Hepatocyte (in vitro differentiated cells): Measurements from ENCODE around the gene C17orf78. TPM values are rescaled to one million over a fixed set of nuclear protein-coding genes. Genes with fewer than 3 reads are reported as not detected.

ENCODE experiments used
- DNase-seq: peaks from one replicate; pipeline ENCODE4 v3.0.0-alpha.2; 2016; ENCODE audit warnings: low spot score
- H2AFZ ChIP-seq: fragments of 200-600 bp; sonication (generic); 2 replicates; pipeline ENCODE4 v1.6.0; 2016; ENCODE audit warnings: antibody characterized with exemption, mild to moderate bottlenecking
- H3K27ac ChIP-seq: fragments of 200-600 bp; sonication (generic); 2 replicates; pipeline ENCODE4 v1.5.1; 2016; ENCODE audit warnings: mild to moderate bottlenecking
- H3K27me3 ChIP-seq: fragments of 200-600 bp; sonication (generic); 2 replicates; pipeline ENCODE4 v1.6.1; 2016
- H3K36me3 ChIP-seq: fragments of 200-600 bp; sonication (generic); replicated peaks from 2 replicates; pipeline ENCODE4 v1.5.1; 2016; ENCODE audit warnings: low read depth; ENCODE audit not compliant: insufficient read depth
- H3K4me1 ChIP-seq: fragments of 200-600 bp; sonication (generic); 2 replicates; pipeline ENCODE4 v1.5.1; 2016; ENCODE audit warnings: mild to moderate bottlenecking, moderate library complexity; ENCODE audit not compliant: insufficient read depth
- H3K4me2 ChIP-seq: fragments of 200-600 bp; sonication (generic); 2 replicates; pipeline ENCODE4 v1.6.0; 2016
- H3K4me3 ChIP-seq: fragments of 200-600 bp; sonication (generic); 2 replicates; pipeline ENCODE4 v1.5.1; 2016; ENCODE audit warnings: mild to moderate bottlenecking
- H3K79me2 ChIP-seq: fragments of 200-600 bp; sonication (generic); 2 replicates; pipeline ENCODE4 v1.6.0; 2017; ENCODE audit warnings: mild to moderate bottlenecking
- H3K9me2 ChIP-seq: fragments of 200-600 bp; sonication (generic); replicated peaks from 2 replicates; pipeline ENCODE4 v1.6.0; 2017; ENCODE audit warnings: mild to moderate bottlenecking; ENCODE audit not compliant: insufficient read depth
- H3K9me3 ChIP-seq: fragments of 200-600 bp; sonication (generic); 2 replicates; pipeline ENCODE4 v1.5.1; 2016; ENCODE audit warnings: low read depth, mild to moderate bottlenecking
- H4K20me1 ChIP-seq: fragments of 200-600 bp; sonication (generic); 2 replicates; pipeline ENCODE4 v1.6.0; 2016; ENCODE audit warnings: mild to moderate bottlenecking; ENCODE audit not compliant: insufficient read depth, poor library complexity, severe bottlenecking
- CTCF ChIP-seq: fragments of 200-600 bp; sonication (generic); IDR thresholded peaks from 2 replicates; pipeline ENCODE4 v1.5.1; 2016; ENCODE audit warnings: antibody characterized with exemption, mild to moderate bottlenecking; ENCODE audit not compliant: poor library complexity
- EZH2 ChIP-seq: fragments of 200-600 bp; sonication (generic); IDR thresholded peaks from 2 replicates; pipeline ENCODE4 v1.6.1; 2016; ENCODE audit warnings: antibody characterized with exemption, mild to moderate bottlenecking, borderline replicate concordance
- EZH2phosphoT487 ChIP-seq: fragments of 200-600 bp; sonication (generic); IDR thresholded peaks from one replicate; pipeline ENCODE4 v1.6.1; 2018; ENCODE audit warnings: antibody characterized with exemption, mild to moderate bottlenecking, low read depth, moderate library complexity; ENCODE audit not compliant: unreplicated experiment, severe bottlenecking
- WGBS: methylation state at CpG from one replicate; pipeline ENCODE4 v1.1.6; 2016; ENCODE audit warnings: low lambda C conversion rate; ENCODE audit errors: missing lambda C conversion rate; 5-methylcytosine and 5-hydroxymethylcytosine counted together
- polyA plus RNA-seq: library from polyadenylated mRNA; unstranded; fragments of >200 nt; fragmentation: Nextera tagmentation; extraction: Ambion mirVana; gene quantifications from 2 replicates; pipeline ENCODE4 v1.2.1, GENCODE V29; 2016
- total RNA-seq: library from RNA; depleted of rRNA; stranded (reverse); fragments of >200 nt; gene quantifications from 2 replicates; pipeline ENCODE4 v1.2.3, GENCODE V29; 2014

The C17orf78 gene
- total and polyA plus RNA-seq, 2 experiments from 2014 or later, result not detected

GRCh38 chr17:37389160-37389559 is 13.4 kb downstream of the C17orf78 start:
- Histone ChIP-seq H4K20me1 (no peaks in the 10 kb centered on the region), H3K79me2 (no peaks in the 10 kb centered on the region), H3K27ac (no peak overlapping the region), H3K4me3 (no peak overlapping the region), H3K9me3 (no peaks in the 10 kb centered on the region), H3K36me3 (no peaks in the 10 kb centered on the region), H2AFZ (no peak overlapping the region), H3K4me2 (no peak overlapping the region), H3K27me3 (no peaks in the 10 kb centered on the region), H3K9me2 (no peaks in the 10 kb centered on the region), H3K4me1 (peaks cover 13% of the 10 kb centered on the region)
- 94% methylated on average over 4 of the region's 4 CpGs for whole genome bisulfite sequencing
- DNase-seq, result no peak
- TF ChIP-seq CTCF (no peak), EZH2phosphoT487 (no peak), EZH2 (no peak)

- Histone ChIP-seq H4K20me1 (no peaks in the 10 kb centered on the region), H3K4me1 (peaks cover 13% of the 10 kb centered on the region), H3K9me3 (no peaks in the 10 kb centered on the region), H3K9me2 (no peaks in the 10 kb centered on the region), H3K27ac (peak overlapping the region; percentile 66), H3K36me3 (no peaks in the 10 kb centered on the region), H3K79me2 (no peaks in the 10 kb centered on the region), H2AFZ (no peak overlapping the region), H3K4me2 (peak overlapping the region; percentile 56), H3K27me3 (no peaks in the 10 kb centered on the region), H3K4me3 (no peak overlapping the region)
- DNase-seq, result no peak
- WGBS, result 86% methylated on average over 6 of the region's 6 CpGs
- no peak for TF ChIP-seq EZH2
- no peak for TF ChIP-seq EZH2phosphoT487
- TF ChIP-seq CTCF, result no peak
Observed at GRCh38 chr17:37391146-37391545, 15.4 kb downstream of the C17orf78 start.

DNA sequence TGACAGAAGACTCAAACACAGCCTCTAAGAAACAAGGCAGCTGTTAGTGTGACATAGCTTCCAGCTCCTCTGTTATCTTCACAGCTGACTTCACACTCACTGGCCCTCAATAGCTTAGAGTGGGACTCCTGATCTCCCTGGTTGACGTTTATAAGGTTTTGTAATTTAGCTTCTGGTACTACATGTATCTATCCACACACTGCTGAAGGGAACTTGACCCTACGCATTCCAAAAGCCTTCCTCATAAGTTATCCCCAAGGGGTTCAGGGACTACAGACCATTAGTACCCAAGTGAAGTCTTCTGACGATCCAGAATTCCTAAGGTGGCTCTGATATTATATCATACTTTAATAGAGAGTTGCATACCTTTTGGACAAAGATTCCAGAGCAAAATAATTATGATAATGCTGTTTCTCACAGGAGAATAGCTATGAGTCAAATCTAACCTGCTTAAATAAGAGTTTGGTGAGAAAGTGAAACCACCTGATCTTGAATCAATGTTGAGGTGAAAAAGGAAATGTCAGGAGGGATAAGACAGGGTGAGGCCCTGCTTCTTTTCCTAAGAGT is 16.3 kb downstream of the C17orf78 start:
- Histone ChIP-seq H3K4me1 (peaks cover 13% of the 10 kb centered on the region), H3K79me2 (no peaks in the 10 kb centered on the region), H4K20me1 (no peaks in the 10 kb centered on the region), H3K4me2 (peak overlapping the region; percentile 56), H3K9me3 (no peaks in the 10 kb centered on the region), H3K9me2 (no peaks in the 10 kb centered on the region), H2AFZ (peak overlapping the region; percentile 8), H3K4me3 (no peak overlapping the region), H3K27me3 (no peaks in the 10 kb centered on the region), H3K36me3 (no peaks in the 10 kb centered on the region), H3K27ac (peak overlapping the region; percentile 66)
- peak; percentile 16 for DNase-seq
- TF ChIP-seq EZH2phosphoT487 (no peak), EZH2 (no peak)
- 54% methylated on average over 3 of the region's 3 CpGs for WGBS

GRCh38 chr17:37393352-37393751 is 17.6 kb downstream of the C17orf78 start:
- Histone ChIP-seq H3K79me2 (no peaks in the 10 kb centered on the region), H3K27me3 (no peaks in the 10 kb centered on the region), H3K9me3 (no peaks in the 10 kb centered on the region), H2AFZ (no peak overlapping the region), H3K4me2 (no peak overlapping the region), H3K27ac (no peak overlapping the region), H4K20me1 (no peaks in the 10 kb centered on the region), H3K36me3 (no peaks in the 10 kb centered on the region), H3K4me3 (no peak overlapping the region), H3K9me2 (no peaks in the 10 kb centered on the region), H3K4me1 (peaks cover 13% of the 10 kb centered on the region)
- no peak for DNase-seq
- WGBS, result 97% methylated on average over 7 of the region's 7 CpGs
- no peak for TF ChIP-seq CTCF
- no peak for TF ChIP-seq EZH2
- no peak for TF ChIP-seq EZH2phosphoT487
